H1 (cell line): ENCODE results near the gene S1PR3.

ENCODE experiments used
- EP300 ChIP-seq, 2 experiments: IDR thresholded peaks; 1 replicate in 1 of 2; 2 replicates in 1 of 2; pipeline ENCODE4 v1.6.1; 2011 to 2012; ENCODE audit warnings: low read depth in 2 of 2, low read length in 2 of 2, mild to moderate bottlenecking in 2 of 2, borderline replicate concordance in 1 of 2, inconsistent platforms in 1 of 2, moderate library complexity in 1 of 2
- TAF1 ChIP-seq: IDR thresholded peaks from 2 replicates; pipeline ENCODE4 v1.6.1; 2011; ENCODE audit warnings: mild to moderate bottlenecking, low read depth, low read length

- TF ChIP-seq TAF1 (no peak), EP300 (IDR thresholded peaks at IDR 0.05; ENCODE audit: borderline replicate concordance in 1 of 2, low read depth in 2 of 2, low read length in 2 of 2) (no peak)
These were observed 38.5 kb downstream of the S1PR3 start for GRCh38 chr9:89029788-89030187.
